GM13977 (cell line): Measurements from ENCODE around the gene NDUFA3.

Experiments
- DNase-seq: peaks from one replicate; pipeline ENCODE4 v3.0.0; 2012; ENCODE audit warnings: low spot score
- CTCF ChIP-seq: IDR thresholded peaks from 2 replicates; pipeline ENCODE4 v1.5.1; 2012; ENCODE audit warnings: mild to moderate bottlenecking, control low read depth; ENCODE audit not compliant: insufficient read depth; ENCODE audit errors: extremely low read depth, missing control alignments
- in situ Hi-C: fragments of 300-500 bp; cut with MboI; formaldehyde crosslinking; loops from one replicate; pipeline ENCODE4 v1.12.0; 2022; ENCODE audit warnings: low sequenced_read_pairs, low pct_unique_long_range_greater_than_20kb, mixed read lengths, inconsistent platforms; ENCODE audit not compliant: unreplicated experiment

Gene NDUFA3

GRCh38 chr19:54123682-54124081 lies 21.0 kb downstream of the NDUFA3 start:
- no peak for TF ChIP-seq CTCF
- DNase-seq = no peak
- in situ Hi-C loops = no loop called here

GRCh38 chr19:54124393-54124792 lies 21.7 kb downstream of the NDUFA3 start:
- in situ Hi-C loops = no loop called here
- no peak for TF ChIP-seq CTCF
- no peak for DNase-seq

- DNase-seq = no peak
- in situ Hi-C loops = no loop called here
- no peak for TF ChIP-seq CTCF
Measured at GRCh38 chr19:54125713-54126112, 23.1 kb downstream of the NDUFA3 start.

- no peak for TF ChIP-seq CTCF
- in situ Hi-C loops = no loop called here
- DNase-seq = no peak
Measured at GRCh38 chr19:54127688-54128440, 25.2 kb downstream of the NDUFA3 start.

- no peak for DNase-seq
- TF ChIP-seq CTCF = no peak
- in situ Hi-C loops = no loop called here
Measured at GRCh38 chr19:54128441-54128725, 25.7 kb downstream of the NDUFA3 start.

- DNase-seq = no peak
- in situ Hi-C loops = no loop called here
- TF ChIP-seq CTCF = no peak
Measured at GRCh38 chr19:54128796-54129616, 26.4 kb downstream of the NDUFA3 start.
